HG03025 (cell line): ENCODE data around the gene PLBD2.

Experiments used
- ATAC-seq: cut with Tn5 transposase; IDR thresholded peaks from one replicate; pipeline ENCODE4 v1.9.1; 2021; ENCODE audit warnings: mild to moderate bottlenecking, moderate library complexity; ENCODE audit not compliant: unreplicated experiment, low FRiP score

PLBD2 gene

GRCh38 chr12:113409462-113410124 lies 51.2 kb downstream of the PLBD2 start:
- ATAC-seq, result no peak

GRCh38 chr12:113413488-113413939 lies 55.1 kb downstream of the PLBD2 start:
- ATAC-seq, result no peak

GRCh38 chr12:113414519-113415038 lies 56.2 kb downstream of the PLBD2 start:
- no peak for ATAC-seq

- no peak for ATAC-seq
These were observed 57.8 kb downstream of the PLBD2 start for GRCh38 chr12:113416091-113416754.

- ATAC-seq, result no peak
These were observed 60.0 kb downstream of the PLBD2 start for GRCh38 chr12:113418213-113418879.

- ATAC-seq, result no peak
These were observed 62.7 kb downstream of the PLBD2 start for GRCh38 chr12:113420996-113421595.

- peak; percentile 66 for ATAC-seq
These were observed 63.9 kb downstream of the PLBD2 start, which contains the start of gene SDSL for GRCh38 chr12:113422030-113422885. Gene SDSL, plus strand, starts transcription at chr12:113422380. Its CDS starts 5,603 bp downstream, at chr12:113427983.

- ATAC-seq, result no peak
These were observed 64.7 kb downstream of the PLBD2 start for GRCh38 chr12:113422886-113423669.

- no peak for ATAC-seq
These were observed 66.1 kb downstream of the PLBD2 start for GRCh38 chr12:113424456-113424855.

GRCh38 chr12:113424915-113425823 lies 66.8 kb downstream of the PLBD2 start:
- no peak for ATAC-seq

GRCh38 chr12:113425960-113426453 lies 67.6 kb downstream of the PLBD2 start:
- no peak for ATAC-seq

GRCh38 chr12:113427882-113428281 lies 69.5 kb downstream of the PLBD2 start:
- ATAC-seq, result no peak

GRCh38 chr12:113428482-113428881 lies 70.1 kb downstream of the PLBD2 start:
- ATAC-seq, result no peak

- no peak for ATAC-seq
These were observed 74.6 kb downstream of the PLBD2 start for GRCh38 chr12:113432986-113433385.

- no peak for ATAC-seq
These were observed 77.0 kb downstream of the PLBD2 start for GRCh38 chr12:113435367-113435766.

- ATAC-seq, result no peak
These were observed 78.2 kb downstream of the PLBD2 start for GRCh38 chr12:113436586-113436985.

- ATAC-seq, result no peak
These were observed 78.8 kb downstream of the PLBD2 start for GRCh38 chr12:113436993-113437728.
